DMS53 treated with DMSO at 0.1 percent for 48 hours (cell line): ENCODE measurements around the gene GARRE1.

Experiments
- DNase-seq: peaks from one replicate; lab custom pipeline; 2025; ENCODE audit not compliant: unreplicated experiment; lab: John Stamatoyannopoulos, UW

The GARRE1 gene

GRCh38 chr19:34288381-34288780, 34.0 kb downstream of the GARRE1 start:
- DNase-seq, result no peak

GRCh38 chr19:34291235-34291634, 36.9 kb downstream of the GARRE1 start:
- DNase-seq, result no peak

DNA sequence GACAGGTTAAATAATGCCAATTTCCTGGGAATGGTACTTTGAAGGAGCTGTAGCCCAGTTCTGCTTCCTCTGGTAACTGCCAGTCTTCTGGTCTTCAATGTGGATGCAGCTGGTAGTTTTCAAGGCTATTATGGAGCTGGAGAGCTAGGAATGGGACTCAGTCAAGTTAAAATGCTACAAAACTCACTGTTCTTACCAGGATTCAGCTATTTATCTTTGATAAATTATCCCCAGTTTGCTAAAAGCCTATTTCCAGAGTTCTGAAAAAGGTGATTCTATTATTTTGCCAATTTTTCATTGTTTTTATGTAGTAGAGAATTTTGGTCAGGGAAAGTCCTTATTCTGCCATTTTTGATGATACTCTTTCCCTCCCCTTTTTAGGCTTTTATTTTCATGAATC, 40.7 kb downstream of the GARRE1 start:
- no peak for DNase-seq

DNA sequence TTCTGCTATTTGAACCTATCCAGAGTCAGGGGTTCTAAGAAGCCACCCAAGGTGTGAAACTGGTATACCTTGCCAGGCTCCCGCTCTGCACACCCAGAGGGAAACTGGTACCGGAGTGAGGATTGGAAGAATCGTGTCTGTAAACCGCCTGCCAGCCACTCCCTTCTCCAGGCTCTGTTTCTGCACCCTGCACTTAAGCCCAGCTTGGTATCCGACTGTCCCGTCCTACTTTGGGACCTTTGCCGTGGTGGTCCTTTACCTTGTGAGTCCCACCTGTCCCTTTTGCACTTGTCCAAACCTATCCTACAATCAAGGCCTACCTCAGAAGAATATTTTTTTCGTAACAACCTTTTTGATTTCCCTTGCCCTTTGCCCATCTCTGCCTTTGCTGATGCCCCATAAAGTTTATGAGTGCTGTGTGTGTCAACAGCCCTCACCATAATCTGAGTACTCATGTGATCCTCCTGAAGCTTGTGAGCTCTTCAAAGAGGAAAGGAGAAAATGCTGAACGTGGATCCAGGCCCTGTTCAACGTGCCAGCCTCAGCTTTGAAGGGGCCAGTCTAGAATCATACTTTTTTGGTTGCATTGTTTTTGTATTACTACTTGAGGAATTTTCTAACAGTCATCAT, 44.7 kb downstream of the GARRE1 start:
- DNase-seq, result no peak

DNA sequence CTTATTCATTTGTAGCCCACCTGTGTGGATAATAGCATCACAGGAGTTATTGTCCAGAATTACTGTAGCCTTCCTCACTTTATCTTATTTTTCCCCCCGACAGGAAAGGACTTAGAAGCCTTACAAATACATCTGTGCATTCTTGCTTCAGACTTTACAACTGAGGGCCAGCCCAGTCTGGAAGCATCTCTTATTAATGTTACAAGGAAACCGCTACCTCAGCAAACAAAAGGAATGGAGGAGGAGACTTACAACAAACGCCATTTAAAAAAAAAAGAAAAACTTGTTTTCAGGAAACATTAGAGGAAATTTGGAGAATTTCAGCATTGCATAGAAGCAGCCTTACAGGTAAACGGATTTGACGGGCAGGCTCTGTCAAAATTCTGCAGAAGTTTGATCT, 45.2 kb downstream of the GARRE1 start:
- DNase-seq, result no peak

GRCh38 chr19:34300380-34300779, 46.0 kb downstream of the GARRE1 start:
- DNase-seq, result no peak

DNA sequence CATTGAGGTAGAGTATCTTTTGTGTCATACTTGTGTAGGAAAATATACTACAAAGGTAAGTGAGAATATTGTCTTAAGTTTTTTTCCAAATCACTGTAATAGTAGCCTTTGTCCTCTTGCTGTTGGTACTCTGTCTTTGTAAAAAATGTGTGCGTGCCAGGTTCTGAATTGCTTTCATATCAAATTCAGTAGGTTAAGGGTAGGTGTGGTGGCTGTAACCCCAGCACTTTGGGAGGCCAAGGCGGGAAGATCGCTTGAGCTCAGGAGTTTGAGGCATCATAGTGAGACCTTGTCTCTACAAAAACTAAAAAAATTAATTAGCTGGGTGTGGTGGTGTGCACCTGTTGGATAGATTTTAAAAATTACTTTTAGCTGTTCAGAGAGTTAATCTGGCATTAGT, 46.6 kb downstream of the GARRE1 start:
- no peak for DNase-seq
